ENCODE data around the gene AP3D1. TPM values are rescaled to one million over a fixed set of nuclear protein-coding genes. Genes with fewer than 3 reads are reported as not detected.

Gene AP3D1
- total RNA-seq, 1 donor from 2014 or later: 162 TPM

GRCh38 chr19:2117215-2117960 lies 34.0 kb downstream of the AP3D1 start:
- DNase-seq (ENCODE audit: low read depth) (no peak), FAIRE-seq (no peak)
- H3K36me3 ChIP-seq (ENCODE audit: insufficient read depth, low read length): peaks cover 14% of the 10 kb centered on the region
- no peak overlapping the region for H3K4me3 Mint-ChIP-seq (ENCODE audit: unreplicated experiment)
- no peaks in the 10 kb centered on the region for H3K9me3 Mint-ChIP-seq (ENCODE audit: unreplicated experiment)
- peaks cover 5% of the 10 kb centered on the region for H3K4me1 Mint-ChIP-seq (ENCODE audit: low read depth, unreplicated experiment)
- no peak overlapping the region for H3K9ac ChIP-seq (ENCODE audit: low read length)
- H3K9me3 ChIP-seq (ENCODE audit: insufficient read depth, low read depth, low read length): no peaks in the 10 kb centered on the region
- no peak overlapping the region for H3K4me3 ChIP-seq (ENCODE audit: insufficient read depth, low read depth, low read length)
- H4K20me1 ChIP-seq (ENCODE audit: insufficient read depth, low read length): peaks cover 83% of the 10 kb centered on the region
- H3K27me3 ChIP-seq (ENCODE audit: insufficient read depth, low read length): no peaks in the 10 kb centered on the region
- no peaks in the 10 kb centered on the region for H3K27me3 Mint-ChIP-seq (ENCODE audit: low read depth, unreplicated experiment)
- H3K79me2 ChIP-seq (ENCODE audit: insufficient read depth, low read length): peaks cover 5% of the 10 kb centered on the region
- peaks cover 10% of the 10 kb centered on the region for H3K4me1 ChIP-seq (ENCODE audit: insufficient read depth, low read length)
- no peak for TF ChIP-seq CTCF (IDR thresholded peaks at IDR 0.05; ENCODE audit: insufficient read depth, low read depth, low read length)
- no peak for TF ChIP-seq EZH2 (IDR thresholded peaks at IDR 0.05; ENCODE audit: insufficient read depth, low read length)
- H3K27ac ChIP-seq (ENCODE audit: low read depth, low read length): no peak overlapping the region
- no peak overlapping the region for H3K27ac Mint-ChIP-seq (ENCODE audit: unreplicated experiment)
- H2AFZ ChIP-seq (ENCODE audit: low read depth, low read length): no peak overlapping the region
- H3K4me2 ChIP-seq (ENCODE audit: low read length): no peak overlapping the region
- peaks cover 15% of the 10 kb centered on the region for H3K36me3 Mint-ChIP-seq (ENCODE audit: low read depth, unreplicated experiment)

- Histone ChIP-seq H3K4me2 (ENCODE audit: low read length) (no peak overlapping the region), H3K27ac (ENCODE audit: low read depth, low read length) (no peak overlapping the region), H3K4me3 (ENCODE audit: insufficient read depth, low read depth, low read length) (no peak overlapping the region), H3K9me3 (ENCODE audit: insufficient read depth, low read depth, low read length) (no peaks in the 10 kb centered on the region), H2AFZ (ENCODE audit: low read depth, low read length) (no peak overlapping the region), H4K20me1 (ENCODE audit: insufficient read depth, low read length) (peaks cover 83% of the 10 kb centered on the region), H3K9ac (ENCODE audit: low read length) (no peak overlapping the region), H3K4me1 (ENCODE audit: insufficient read depth, low read length) (peaks cover 10% of the 10 kb centered on the region), H3K36me3 (ENCODE audit: insufficient read depth, low read length) (peaks cover 15% of the 10 kb centered on the region), H3K79me2 (ENCODE audit: insufficient read depth, low read length) (peaks cover 9% of the 10 kb centered on the region), H3K27me3 (ENCODE audit: insufficient read depth, low read length) (no peaks in the 10 kb centered on the region)
- TF ChIP-seq EZH2 (IDR thresholded peaks at IDR 0.05; ENCODE audit: insufficient read depth, low read length) (no peak), CTCF (IDR thresholded peaks at IDR 0.05; ENCODE audit: insufficient read depth, low read depth, low read length) (no peak)
- Mint-ChIP-seq H3K27ac (ENCODE audit: unreplicated experiment) (no peak overlapping the region), H3K4me1 (ENCODE audit: low read depth, unreplicated experiment) (peaks cover 5% of the 10 kb centered on the region), H3K4me3 (ENCODE audit: unreplicated experiment) (no peak overlapping the region), H3K9me3 (ENCODE audit: unreplicated experiment) (no peaks in the 10 kb centered on the region), H3K27me3 (ENCODE audit: low read depth, unreplicated experiment) (no peaks in the 10 kb centered on the region), H3K36me3 (ENCODE audit: low read depth, unreplicated experiment) (peaks cover 15% of the 10 kb centered on the region)
- DNase-seq (ENCODE audit: low read depth) (no peak), FAIRE-seq (no peak)
Measured at GRCh38 chr19:2116507-2116906, 34.9 kb downstream of the AP3D1 start.

- no peak overlapping the region for H3K27ac ChIP-seq (ENCODE audit: low read depth, low read length)
- H3K27me3 ChIP-seq (ENCODE audit: insufficient read depth, low read length): no peaks in the 10 kb centered on the region
- Mint-ChIP-seq H3K27ac (ENCODE audit: unreplicated experiment) (no peak overlapping the region), H3K4me3 (ENCODE audit: unreplicated experiment) (no peak overlapping the region), H3K9me3 (ENCODE audit: unreplicated experiment) (no peaks in the 10 kb centered on the region), H3K36me3 (ENCODE audit: low read depth, unreplicated experiment) (peaks cover 15% of the 10 kb centered on the region), H3K4me1 (ENCODE audit: low read depth, unreplicated experiment) (peaks cover 5% of the 10 kb centered on the region), H3K27me3 (ENCODE audit: low read depth, unreplicated experiment) (no peaks in the 10 kb centered on the region)
- H3K36me3 ChIP-seq (ENCODE audit: insufficient read depth, low read length): peaks cover 15% of the 10 kb centered on the region
- no peak overlapping the region for H3K9ac ChIP-seq (ENCODE audit: low read length)
- H3K9me3 ChIP-seq (ENCODE audit: insufficient read depth, low read depth, low read length): no peaks in the 10 kb centered on the region
- DNase-seq (ENCODE audit: low read depth) (no peak), FAIRE-seq (no peak)
- peaks cover 9% of the 10 kb centered on the region for H3K79me2 ChIP-seq (ENCODE audit: insufficient read depth, low read length)
- H3K4me1 ChIP-seq (ENCODE audit: insufficient read depth, low read length): peaks cover 10% of the 10 kb centered on the region
- TF ChIP-seq EZH2 (IDR thresholded peaks at IDR 0.05; ENCODE audit: insufficient read depth, low read length) (no peak), CTCF (IDR thresholded peaks at IDR 0.05; ENCODE audit: insufficient read depth, low read depth, low read length) (no peak)
- H3K4me2 ChIP-seq (ENCODE audit: low read length): no peak overlapping the region
- peaks cover 78% of the 10 kb centered on the region for H4K20me1 ChIP-seq (ENCODE audit: insufficient read depth, low read length)
- no peak overlapping the region for H2AFZ ChIP-seq (ENCODE audit: low read depth, low read length)
- H3K4me3 ChIP-seq (ENCODE audit: insufficient read depth, low read depth, low read length): no peak overlapping the region
Measured at GRCh38 chr19:2115911-2116426, 35.4 kb downstream of the AP3D1 start.

All from astrocyte (in vitro differentiated cells and primary cell).